ENCODE results near the gene ACTR3.

ACTR3 gene

GRCh38 chr2:113876503-113877387 lies 13.1 kb upstream of the ACTR3 start:
- peak; percentile 36 to 64 (median 43) for DNase-seq (ENCODE audit: low read depth in 3 of 3)

GRCh38 chr2:113877711-113878598 lies 11.9 kb upstream of the ACTR3 start:
- DNase-seq (ENCODE audit: low read depth in 3 of 3), result no peak

- no peak for DNase-seq (ENCODE audit: low read depth in 3 of 3)
Measured at GRCh38 chr2:113878743-113879142, 11.1 kb upstream of the ACTR3 start.

DNA sequence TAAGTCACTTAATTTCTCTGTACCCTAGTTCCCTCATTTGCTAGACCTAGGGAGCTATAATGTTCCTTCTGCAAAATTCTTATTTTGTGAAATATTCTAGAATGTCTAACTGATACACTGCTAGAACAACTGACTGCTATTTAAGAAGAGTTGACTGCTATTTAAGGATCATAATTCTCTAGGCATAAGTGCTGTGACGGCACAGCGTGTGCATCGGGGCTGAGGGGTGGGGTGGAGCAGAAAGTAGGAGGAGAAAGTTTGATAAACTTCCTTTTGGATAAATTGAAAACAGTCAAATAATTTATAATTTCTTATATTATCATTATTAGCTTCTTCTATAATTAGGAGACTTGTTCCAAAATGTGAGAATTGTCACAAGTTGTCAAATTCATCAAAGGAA lies 10.4 kb upstream of the ACTR3 start:
- DNase-seq (ENCODE audit: low read depth in 3 of 3), result no peak

DNA sequence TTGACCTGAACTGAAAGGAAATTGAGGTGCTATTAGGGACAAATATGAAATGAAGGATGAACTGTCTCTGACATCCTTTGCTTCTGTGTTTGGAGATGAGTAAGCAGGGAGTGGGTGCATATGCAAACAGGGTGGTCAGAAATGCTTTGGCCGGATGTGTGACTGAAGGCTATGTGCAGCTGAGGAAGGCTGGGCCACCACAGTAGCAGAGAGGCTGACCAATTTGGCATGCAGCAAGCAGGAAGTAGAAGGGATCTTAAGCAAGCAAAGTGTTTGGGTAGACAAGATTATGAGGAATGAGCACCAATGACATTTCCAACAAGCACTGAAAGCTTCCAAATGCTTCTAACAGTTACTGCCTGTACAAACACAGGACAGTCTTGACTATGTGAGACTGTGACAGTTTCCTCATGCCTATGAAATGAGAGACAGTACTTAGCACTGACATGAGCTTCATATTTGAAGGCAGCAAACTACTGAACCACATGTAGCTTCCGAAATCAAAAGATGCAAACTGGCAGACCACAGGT lies 3.3 kb upstream of the ACTR3 start:
- DNase-seq (ENCODE audit: low read depth in 3 of 3), result peak in 1 of 3 experiments; percentile 46

DNA sequence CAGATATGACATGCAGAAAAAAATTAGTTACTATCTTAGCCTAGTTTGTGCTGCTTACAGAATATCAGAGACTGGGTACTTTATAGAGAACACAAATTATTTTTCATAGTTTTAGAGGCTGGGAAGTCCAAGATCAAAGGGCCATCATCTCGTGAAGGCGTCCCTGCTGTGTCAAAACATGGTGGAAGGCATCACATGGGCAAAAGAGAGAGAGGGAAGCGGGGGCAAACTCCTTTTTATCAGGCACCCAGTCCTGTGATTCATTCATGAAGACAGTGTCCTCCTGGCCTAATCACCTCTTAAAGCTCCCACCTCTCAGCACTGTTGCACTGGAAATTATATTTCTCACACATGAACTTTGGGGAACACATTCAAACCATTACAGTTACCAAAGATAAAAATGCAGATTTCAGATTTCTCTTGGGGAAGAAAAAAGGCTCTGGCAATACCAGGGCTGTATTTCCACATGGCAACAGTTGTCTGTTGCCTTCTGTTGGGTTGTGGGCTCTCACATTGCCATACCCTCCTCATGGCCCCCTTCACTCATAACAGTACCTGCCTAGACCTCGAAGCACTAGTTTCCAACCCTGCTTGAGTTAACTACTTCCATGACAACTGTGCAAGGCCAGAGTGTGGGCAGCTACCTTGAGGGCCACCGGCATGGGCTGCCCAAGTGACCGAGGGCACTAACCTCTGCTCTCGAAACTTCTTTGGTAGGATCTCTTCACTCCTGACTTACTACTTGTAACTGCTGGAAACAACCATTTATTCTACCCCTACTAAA lies 2.7 kb upstream of the ACTR3 start:
- DNase-seq (ENCODE audit: low read depth in 3 of 3), result no peak

GRCh38 chr2:113888641-113889470 lies 1.0 kb upstream of the ACTR3 start:
- DNase-seq (ENCODE audit: low read depth in 3 of 3), result no peak

- peak; percentile 48 to 72 (median 56) for DNase-seq (ENCODE audit: low read depth in 3 of 3)
Measured at GRCh38 chr2:113890253-113891235, 655 bp downstream of the ACTR3 start.

- DNase-seq (ENCODE audit: low read depth in 3 of 3), result no peak
Measured at GRCh38 chr2:113891265-113891959, 1.5 kb downstream of the ACTR3 start.

GRCh38 chr2:113892004-113892710 lies 2.3 kb downstream of the ACTR3 start:
- no peak for DNase-seq (ENCODE audit: low read depth in 3 of 3)

- DNase-seq (ENCODE audit: low read depth in 3 of 3), result no peak
Measured at GRCh38 chr2:113894156-113894743, 4.4 kb downstream of the ACTR3 start.

DNA sequence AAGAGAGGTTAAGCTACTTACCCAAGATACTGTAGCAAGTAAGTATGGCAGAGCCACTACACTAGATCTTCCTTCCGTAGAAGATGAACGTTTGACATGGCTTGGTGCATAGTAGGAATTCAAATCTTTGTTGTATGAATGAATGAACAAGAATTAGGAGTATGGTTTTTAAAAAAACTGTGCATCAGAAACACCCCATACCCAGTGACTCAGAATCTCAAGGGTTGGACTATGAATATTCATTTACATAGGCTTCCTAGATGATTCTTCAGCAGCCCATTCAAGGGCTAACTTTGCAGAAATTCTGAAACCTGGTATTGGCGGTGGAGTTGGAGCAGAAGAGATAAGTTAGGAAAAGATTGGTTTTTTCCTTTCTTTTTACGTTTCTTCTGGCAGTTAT lies 5.4 kb downstream of the ACTR3 start:
- no peak for DNase-seq (ENCODE audit: low read depth in 3 of 3)

DNA sequence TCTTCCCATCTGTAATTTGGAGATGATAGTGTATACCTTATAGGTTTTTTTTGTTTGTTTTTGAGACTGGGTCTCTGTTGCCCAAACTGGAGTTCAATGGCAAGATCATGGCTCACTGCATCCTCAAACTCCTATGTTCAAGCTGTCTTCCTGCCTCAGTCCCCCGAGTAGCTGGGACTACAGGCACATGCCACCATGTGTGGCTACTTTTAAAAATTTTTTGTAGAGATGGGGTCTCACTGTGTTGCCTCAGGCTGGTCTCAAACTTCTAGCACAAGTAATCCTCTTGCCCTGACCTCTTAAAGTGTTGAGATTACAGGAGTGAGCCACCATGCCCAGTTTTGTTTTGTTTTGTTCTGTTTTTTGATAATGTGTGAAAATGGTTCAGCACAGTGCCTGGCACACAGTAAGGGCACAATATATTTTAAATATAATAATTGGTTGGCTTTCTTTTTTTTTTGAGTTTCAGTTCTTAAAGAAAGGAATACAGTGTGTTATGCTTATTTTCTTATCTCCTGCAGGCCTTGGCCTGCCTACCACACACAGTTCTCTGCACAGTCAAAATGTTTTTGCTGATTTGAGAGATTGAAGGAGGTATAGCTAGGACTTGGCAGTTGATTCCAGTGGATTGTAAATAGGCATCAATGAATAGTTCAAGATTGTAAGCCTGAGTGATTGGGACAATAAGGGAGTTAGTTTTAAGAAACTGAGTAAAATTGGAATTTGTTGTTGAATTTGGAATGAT lies 6.1 kb downstream of the ACTR3 start:
- DNase-seq (ENCODE audit: low read depth in 3 of 3), result no peak

GRCh38 chr2:113896791-113897190 lies 6.9 kb downstream of the ACTR3 start:
- no peak for DNase-seq (ENCODE audit: low read depth in 3 of 3)

DNA sequence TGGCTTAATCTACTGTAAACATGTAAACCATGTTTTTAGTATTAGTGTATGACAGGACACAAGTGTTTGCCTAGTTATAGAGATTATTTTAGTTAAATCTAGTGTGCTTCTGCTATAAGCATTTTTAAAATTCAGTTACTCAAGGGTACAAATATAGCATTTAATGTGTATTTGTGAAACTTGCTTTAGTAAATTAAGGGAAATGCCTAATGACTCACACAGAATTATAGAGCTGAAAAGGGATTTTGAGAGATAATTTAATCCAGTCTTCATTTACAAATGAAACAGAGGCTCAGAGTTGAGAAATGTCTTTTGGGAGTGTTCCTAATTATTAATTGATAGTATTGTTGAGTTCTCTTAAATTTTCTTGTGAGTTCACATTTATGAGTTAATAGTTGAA lies 8.2 kb downstream of the ACTR3 start:
- DNase-seq (ENCODE audit: low read depth in 3 of 3), result no peak

GRCh38 chr2:113899166-113899565 lies 9.3 kb downstream of the ACTR3 start:
- no peak for DNase-seq (ENCODE audit: low read depth in 3 of 3)

DNA sequence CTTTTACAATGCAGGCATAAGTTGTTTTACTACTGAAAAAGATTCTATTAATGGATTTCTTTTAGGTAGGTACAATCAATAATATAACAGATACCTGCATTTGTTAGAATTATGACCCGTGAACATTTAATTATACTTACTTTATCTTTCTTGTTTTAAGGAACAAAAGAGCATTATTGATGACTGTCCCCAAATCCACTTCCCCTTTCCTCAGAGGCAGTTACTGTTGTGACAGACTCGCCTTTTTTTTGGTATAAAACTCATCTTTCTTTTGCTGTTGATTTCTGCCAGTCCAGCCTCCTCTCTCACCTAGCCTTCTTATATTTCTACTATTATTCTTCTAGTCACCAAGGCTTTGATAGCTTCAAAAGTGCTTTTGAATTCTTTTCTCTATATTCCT lies 12.1 kb downstream of the ACTR3 start:
- no peak for DNase-seq (ENCODE audit: low read depth in 3 of 3)

Data from stimulated activated CD4-positive, alpha-beta T cell treated with anti-CD3 and anti-CD28 coated beads, TNF-alpha, amount 100 ng/mL, for 24 hours (primary cell).